Chondrocyte (in vitro differentiated cells): ENCODE measurements around the gene NXF2. TPM values are rescaled to one million over a fixed set of nuclear protein-coding genes. Genes with fewer than 3 reads are reported as not detected.
A peak's percentile ranks its signal among the peaks of the same experiment; 100 is the strongest.

ENCODE experiments used
- DNase-seq: peaks from one replicate; pipeline ENCODE4 v3.0.0; 2021; ENCODE audit warnings: mixed read lengths, low spot score
- H3K27ac Mint-ChIP-seq: one replicate; pipeline ENCODE4 v1.8.0; 2021; ENCODE audit warnings: mild to moderate bottlenecking, moderate library complexity, mixed read lengths; ENCODE audit not compliant: unreplicated experiment
- H3K27me3 Mint-ChIP-seq: 2 replicates; pipeline ENCODE4 v1.8.0; 2021; ENCODE audit warnings: low read depth, mixed read lengths
- H3K36me3 Mint-ChIP-seq: 2 replicates; pipeline ENCODE4 v1.8.0; 2021; ENCODE audit warnings: low read depth, mixed read lengths
- H3K4me1 Mint-ChIP-seq: 2 replicates; pipeline ENCODE4 v1.8.0; 2021; ENCODE audit warnings: low read depth, mild to moderate bottlenecking, mixed read lengths
- H3K4me3 Mint-ChIP-seq: one replicate; pipeline ENCODE4 v1.8.0; 2021; ENCODE audit warnings: mild to moderate bottlenecking, moderate library complexity, mixed read lengths; ENCODE audit not compliant: unreplicated experiment
- H3K9me3 Mint-ChIP-seq: 2 replicates; pipeline ENCODE4 v1.8.0; 2021; ENCODE audit warnings: low read depth, mixed read lengths
- CTCF ChIP-seq: fragments of 200-600 bp; sonication (generic); IDR thresholded peaks from 2 replicates; pipeline ENCODE4 v1.5.0; 2021; ENCODE audit warnings: antibody characterized with exemption, mild to moderate bottlenecking, moderate library complexity
- total RNA-seq: library from RNA; stranded (reverse); gene quantifications from 3 replicates; pipeline ENCODE4 v1.2.1, GENCODE V29; 2021

NXF2 gene
- total RNA-seq, 1 donor from 2014 or later = not detected

GRCh38 chrX:102339312-102340298 lies 92.6 kb downstream of the NXF2 start:
- Mint-ChIP-seq H3K4me3 (no peak overlapping the region), H3K4me1 (no peaks in the 10 kb centered on the region), H3K9me3 (no peaks in the 10 kb centered on the region), H3K27ac (no peak overlapping the region), H3K36me3 (no peaks in the 10 kb centered on the region), H3K27me3 (peaks cover 4% of the 10 kb centered on the region)
- TF ChIP-seq CTCF = no peak
- peak; percentile 77 for DNase-seq

GRCh38 chrX:102341867-102342266 lies 94.9 kb downstream of the NXF2 start:
- no peak overlapping the region for H3K27ac Mint-ChIP-seq
- TF ChIP-seq CTCF = peak; percentile 65
- H3K4me3 Mint-ChIP-seq = no peak overlapping the region
- H3K27me3 Mint-ChIP-seq = peaks cover 4% of the 10 kb centered on the region
- DNase-seq = no peak
- no peaks in the 10 kb centered on the region for H3K9me3 Mint-ChIP-seq
- H3K4me1 Mint-ChIP-seq = no peaks in the 10 kb centered on the region
- H3K36me3 Mint-ChIP-seq = no peaks in the 10 kb centered on the region

GRCh38 chrX:102345916-102346315 lies 98.9 kb downstream of the NXF2 start:
- no peak overlapping the region for H3K4me3 Mint-ChIP-seq
- no peak overlapping the region for H3K27ac Mint-ChIP-seq
- no peaks in the 10 kb centered on the region for H3K4me1 Mint-ChIP-seq
- peak; percentile 65 for DNase-seq
- H3K36me3 Mint-ChIP-seq = no peaks in the 10 kb centered on the region
- peak; percentile 87 for TF ChIP-seq CTCF
- peaks cover 12% of the 10 kb centered on the region for H3K9me3 Mint-ChIP-seq
- peaks cover 4% of the 10 kb centered on the region for H3K27me3 Mint-ChIP-seq

Other genes starting within 250 kb of the NXF2 start
- not detected in 3 replicates for gene TCEAL2, start 121.5 kb upstream of the NXF2 start, total RNA-seq
- gene TCEAL6, start 104.7 kb upstream of the NXF2 start, total RNA-seq = not detected in 3 replicates
- 0.42 TPM in 1 of 3 replicates, not detected in the others for gene BEX5, start 91.2 kb upstream of the NXF2 start, total RNA-seq
- not detected in 3 replicates for gene TCP11X1, start 31.9 kb upstream of the NXF2 start, total RNA-seq
- not detected in 3 replicates for gene NXF2B, start 192.8 kb downstream of the NXF2 start, total RNA-seq
- not detected in 3 replicates for gene TCP11X2, start 224.6 kb downstream of the NXF2 start, total RNA-seq